ENCODE measurements around the gene THSD7A. TPM values are rescaled to one million over a fixed set of nuclear protein-coding genes. Genes with fewer than 3 reads are reported as not detected.

THSD7A gene
- total and polyA plus RNA-seq, 2 of the 4 experiments (the other 2 are of a cell fraction) = 0.02 to 0.18 TPM

DNA sequence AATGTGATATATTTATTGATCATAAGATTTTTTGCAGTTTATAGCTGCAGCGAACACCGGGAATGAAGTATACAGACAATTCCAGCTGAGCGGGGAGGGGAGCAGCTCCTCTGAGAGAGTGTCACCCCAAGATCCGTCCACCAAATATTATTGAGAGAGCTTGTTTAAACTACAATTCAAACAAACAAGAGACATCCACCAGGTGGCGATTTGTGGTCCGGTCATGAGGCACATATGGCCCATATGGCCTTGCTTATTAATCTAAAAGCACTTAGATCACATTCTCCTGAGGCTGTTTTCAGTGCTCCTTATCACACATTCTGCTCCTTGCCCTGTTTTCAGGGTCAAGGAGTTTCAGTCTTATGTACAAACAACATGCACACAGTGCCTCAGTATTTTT is 83.1 kb downstream of the THSD7A start:
- no peak overlapping the region for H3K27ac ChIP-seq (ENCODE audit: insufficient read depth, low read length)
- BruUV-seq (replicated peaks) = no TSS peak
- intact Hi-C loops (cut with micrococcal nuclease) = no loop called here
- H4K8ac ChIP-seq (ENCODE audit: low read depth in 2 of 2, low read length in 2 of 2) = no peak overlapping the region
- H3K4me1 ChIP-seq (ENCODE audit: control insufficient read depth, insufficient read depth, low read length) = no peaks in the 10 kb centered on the region
- H2AK5ac ChIP-seq (ENCODE audit: low read depth, low read length) = no peak overlapping the region
- no peak overlapping the region for H3K4ac ChIP-seq (ENCODE audit: low read depth, low read length)
- dilution Hi-C loops (cut with HindIII; ENCODE audit: low sequenced_read_pairs, unreplicated experiment) = no loop called here
- H3K56ac ChIP-seq (ENCODE audit: extremely low read depth, insufficient read depth, low read length) = no peak overlapping the region
- H2AFZ ChIP-seq (replicated peaks; ENCODE audit: low read length, poor library complexity) = no peak overlapping the region
- H2AK9ac ChIP-seq (replicated peaks; ENCODE audit: low read depth, low read length, poor library complexity) = no peak overlapping the region
- H2BK20ac ChIP-seq (ENCODE audit: low read depth, low read length) = no peak overlapping the region
- H3K9me3 ChIP-seq (ENCODE audit: control insufficient read depth, insufficient read depth, low read length) = no peaks in the 10 kb centered on the region
- H2BK15ac ChIP-seq (ENCODE audit: low read depth, low read length) = no peak overlapping the region
- DNase-seq = no peak
- no peak overlapping the region for H3K4me3 ChIP-seq (ENCODE audit: insufficient read depth, low read depth, low read length)
- no peak overlapping the region for H2BK5ac ChIP-seq (ENCODE audit: low read depth, low read length, poor library complexity, severe bottlenecking)
- H3K23ac ChIP-seq (ENCODE audit: low read depth, low read length) = no peak overlapping the region
- H3K9ac ChIP-seq (ENCODE audit: low read depth, low read length) = no peak overlapping the region
- in situ Hi-C loops (cut with MboI; ENCODE audit: low sequenced_read_pairs) = no loop called here
- ChIA-PET POLR2A (ENCODE audit: unreplicated experiment) (no interaction called here), CTCF (no interaction called here)
- H3K79me1 ChIP-seq (ENCODE audit: low read depth in 1 of 2, low read length in 2 of 2) = no peaks in the 10 kb centered on the region
- H2BK120ac ChIP-seq (ENCODE audit: low read depth, low read length) = no peak overlapping the region
- H3K18ac ChIP-seq (ENCODE audit: low read depth, low read length) = no peak overlapping the region
- H3K9me1 ChIP-seq (ENCODE audit: insufficient read depth, low read length) = no peaks in the 10 kb centered on the region
- WGBS, 2 experiments (ENCODE audit: extremely low coverage in 2 of 2, insufficient read length in 1 of 2) = no CpG with 5 or more reads among the region's 6 CpGs
- H3K14ac ChIP-seq (replicated peaks; ENCODE audit: low read depth, low read length) = no peak overlapping the region
- H3K36me3 ChIP-seq (ENCODE audit: control insufficient read depth, insufficient read depth, low read length) = no peaks in the 10 kb centered on the region
- H4K5ac ChIP-seq (ENCODE audit: low read depth, low read length) = no peak overlapping the region
- no peak for ATAC-seq (ENCODE audit: low read depth)
- H4K91ac ChIP-seq (ENCODE audit: insufficient read depth, low read depth, low read length) = no peak overlapping the region
- H3K27me3 ChIP-seq (ENCODE audit: control insufficient read depth, insufficient read depth, low read length) = no peaks in the 10 kb centered on the region
- no peaks in the 10 kb centered on the region for H4K20me1 ChIP-seq (ENCODE audit: insufficient read depth, low read length)
- no peak overlapping the region for H3K4me2 ChIP-seq (ENCODE audit: low read depth, low read length)
- no peak for TF ChIP-seq FOS (IDR thresholded peaks at IDR 0.05; ENCODE audit: low read depth, low read length)
- TF ChIP-seq, protein P1, sequence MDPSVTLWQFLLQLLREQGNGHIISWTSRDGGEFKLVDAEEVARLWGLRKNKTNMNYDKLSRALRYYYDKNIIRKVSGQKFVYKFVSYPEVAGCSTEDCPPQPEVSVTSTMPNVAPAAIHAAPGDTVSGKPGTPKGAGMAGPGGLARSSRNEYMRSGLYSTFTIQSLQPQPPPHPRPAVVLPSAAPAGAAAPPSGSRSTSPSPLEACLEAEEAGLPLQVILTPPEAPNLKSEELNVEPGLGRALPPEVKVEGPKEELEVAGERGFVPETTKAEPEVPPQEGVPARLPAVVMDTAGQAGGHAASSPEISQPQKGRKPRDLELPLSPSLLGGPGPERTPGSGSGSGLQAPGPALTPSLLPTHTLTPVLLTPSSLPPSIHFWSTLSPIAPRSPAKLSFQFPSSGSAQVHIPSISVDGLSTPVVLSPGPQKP (IDR thresholded peaks at IDR 0.05; ENCODE audit: borderline replicate concordance, low read depth, low read length) = no peak
- TF ChIP-seq USF2 (IDR thresholded peaks at IDR 0.05; ENCODE audit: low read depth, low read length) = no peak
- TF ChIP-seq POLR2A (IDR thresholded peaks at IDR 0.05; ENCODE audit: low read depth, low read length) = no peak
- TF ChIP-seq RCOR1 (IDR thresholded peaks at IDR 0.05; ENCODE audit: insufficient replicate concordance, low read length) = no peak
- no peak for TF ChIP-seq CEBPB (IDR thresholded peaks at IDR 0.05; ENCODE audit: low read depth, low read length)
- no peak for TF ChIP-seq RFX5 (IDR thresholded peaks at IDR 0.05; ENCODE audit: low read depth, low read length)
- no peak for TF ChIP-seq SMC3 (IDR thresholded peaks at IDR 0.05; ENCODE audit: low read depth, low read length)

Measured in IMR-90 (cell line).